ENCODE data around the gene TSHZ1. TPM values are rescaled to one million over a fixed set of nuclear protein-coding genes. Genes with fewer than 3 reads are reported as not detected.
"Not testable (repeated sequence)": the region's sequence is repeated elsewhere in the genome, so short reads cannot be mapped to it uniquely, and the experiment has no call there.

TSHZ1 gene
- total and polyA plus RNA-seq, 2 of the 8 experiments (the other 6 are each of a cell fraction or from before 2014, with no cell fraction given) = 0.03 to 0.32 TPM

- H3K23ac ChIP-seq (ENCODE audit: insufficient read length); H3K36me3 ChIP-seq (ENCODE audit: control insufficient read depth in 2 of 4, insufficient read depth in 4 of 4, low read length in 3 of 4); H2BK15ac ChIP-seq (ENCODE audit: low read length); H3K23me2 ChIP-seq (ENCODE audit: low read depth, low read length); H3K79me1 ChIP-seq (ENCODE audit: low read depth, low read length); H3K27ac ChIP-seq (ENCODE audit: low read depth, low read length); H4K91ac ChIP-seq (replicated peaks; ENCODE audit: insufficient read length, low read length); H4K8ac ChIP-seq (ENCODE audit: extremely low read depth, insufficient read depth, low read length); H3K9ac ChIP-seq (replicated peaks in 1 of 4; ENCODE audit: extremely low read depth in 1 of 4, low read depth in 3 of 4, low read length in 3 of 4); H3K4me2 ChIP-seq (ENCODE audit: insufficient read depth in 1 of 2, low read depth in 2 of 2, low read length in 2 of 2); H3K79me2 ChIP-seq (ENCODE audit: control insufficient read depth in 1 of 2, insufficient read depth in 2 of 2, low read length in 2 of 2); H3K56ac ChIP-seq (replicated peaks; ENCODE audit: insufficient read length, low read depth, low read length); DNase-seq (ENCODE audit: low read depth in 1 of 2, low spot score in 2 of 2); H3K4me1 ChIP-seq (replicated peaks in 1 of 4; ENCODE audit: control insufficient read depth in 3 of 4, insufficient read depth in 4 of 4, low read length in 3 of 4); FAIRE-seq; H3K9me3 ChIP-seq (ENCODE audit: insufficient read depth in 2 of 2, low read depth in 1 of 2, low read length in 1 of 2); H2AFZ ChIP-seq (ENCODE audit: low read length); H2BK5ac ChIP-seq (ENCODE audit: low read depth, low read length); H3K27me3 ChIP-seq (replicated peaks in 1 of 4; ENCODE audit: control insufficient read depth in 3 of 4, extremely low read depth in 1 of 4, insufficient read depth in 3 of 4, low read length in 3 of 4); H2AK5ac ChIP-seq (ENCODE audit: low read depth, low read length); H4K20me1 ChIP-seq (replicated peaks in 1 of 2; ENCODE audit: control insufficient read depth in 1 of 2, insufficient read depth in 2 of 2, low read length in 2 of 2); POLR2A ChIA-PET (ENCODE audit: partially characterized antibody); CTCF ChIA-PET (ENCODE audit: partially characterized antibody); H3K4me3 ChIP-seq (ENCODE audit: extremely low read depth in 1 of 4, insufficient read depth in 2 of 4, low read depth in 3 of 4, low read length in 4 of 4); H2BK12ac ChIP-seq (ENCODE audit: low read depth, low read length); H3K4ac ChIP-seq (replicated peaks; ENCODE audit: insufficient read length, low read depth, low read length); H2BK20ac ChIP-seq (ENCODE audit: low read length); H2BK120ac ChIP-seq (replicated peaks; ENCODE audit: low read depth, low read length); H4K5ac ChIP-seq (ENCODE audit: insufficient read length, low read depth, low read length); H3K18ac ChIP-seq (ENCODE audit: extremely low read depth, low read length); H3K14ac ChIP-seq (ENCODE audit: insufficient read length): not testable (repeated sequence)
- 85% methylated on average over 2 of the region's 2 CpGs; no CpG with 5 or more reads in 1 of the 2 experiments for WGBS, 2 experiments (ENCODE audit: extremely low coverage in 1 of 2, insufficient coverage in 1 of 2, insufficient read length in 1 of 2, insufficient replicate concordance in 2 of 2, low coverage in 1 of 2, low lambda C conversion rate in 2 of 2, missing lambda C conversion rate in 1 of 2)
Observed at GRCh38 chr18:75329753-75330152, 119.2 kb downstream of the TSHZ1 start.
